GM12875 (cell line): ENCODE results near the gene WWP2.
"Not testable (repeated sequence)": the region's sequence is repeated elsewhere in the genome, so short reads cannot be mapped to it uniquely, and the experiment has no call there.

Experiments
- H3K4me3 ChIP-seq: one replicate; pipeline ENCODE4 v1.5.1; 2011; ENCODE audit warnings: low read depth, low read length, control low read depth
- TF ChIP-seq, protein P1 (sequence below): IDR thresholded peaks from 2 replicates; pipeline ENCODE4 v1.5.1; 2011; ENCODE audit warnings: low read depth, mild to moderate bottlenecking, control low read depth, inconsistent platforms, low read length, moderate library complexity, borderline replicate concordance; ENCODE audit not compliant: insufficient read depth

WWP2 gene

DNA sequence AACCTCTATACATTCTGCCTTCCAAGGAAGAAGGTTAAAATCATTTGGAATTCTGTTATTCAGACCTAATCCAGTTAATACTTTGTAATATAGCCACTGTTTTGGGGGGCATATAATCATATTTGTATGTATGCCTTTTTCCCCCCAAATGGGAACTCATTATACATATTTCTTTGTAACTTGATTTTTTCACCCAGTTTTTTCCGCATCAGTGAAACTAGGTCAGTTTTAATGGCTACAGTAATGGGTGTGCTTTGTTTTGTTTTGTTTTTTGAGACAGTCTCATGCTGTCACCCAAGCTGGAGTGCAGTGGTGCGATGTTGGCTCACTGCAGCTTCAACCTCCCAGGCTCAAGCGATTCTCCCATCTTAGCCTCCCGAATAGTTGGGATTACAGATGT, 54.9 kb downstream of the WWP2 start:
- TF ChIP-seq, protein P1, sequence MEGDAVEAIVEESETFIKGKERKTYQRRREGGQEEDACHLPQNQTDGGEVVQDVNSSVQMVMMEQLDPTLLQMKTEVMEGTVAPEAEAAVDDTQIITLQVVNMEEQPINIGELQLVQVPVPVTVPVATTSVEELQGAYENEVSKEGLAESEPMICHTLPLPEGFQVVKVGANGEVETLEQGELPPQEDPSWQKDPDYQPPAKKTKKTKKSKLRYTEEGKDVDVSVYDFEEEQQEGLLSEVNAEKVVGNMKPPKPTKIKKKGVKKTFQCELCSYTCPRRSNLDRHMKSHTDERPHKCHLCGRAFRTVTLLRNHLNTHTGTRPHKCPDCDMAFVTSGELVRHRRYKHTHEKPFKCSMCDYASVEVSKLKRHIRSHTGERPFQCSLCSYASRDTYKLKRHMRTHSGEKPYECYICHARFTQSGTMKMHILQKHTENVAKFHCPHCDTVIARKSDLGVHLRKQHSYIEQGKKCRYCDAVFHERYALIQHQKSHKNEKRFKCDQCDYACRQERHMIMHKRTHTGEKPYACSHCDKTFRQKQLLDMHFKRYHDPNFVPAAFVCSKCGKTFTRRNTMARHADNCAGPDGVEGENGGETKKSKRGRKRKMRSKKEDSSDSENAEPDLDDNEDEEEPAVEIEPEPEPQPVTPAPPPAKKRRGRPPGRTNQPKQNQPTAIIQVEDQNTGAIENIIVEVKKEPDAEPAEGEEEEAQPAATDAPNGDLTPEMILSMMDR, result no peak
- no peak overlapping the region for H3K4me3 ChIP-seq

DNA sequence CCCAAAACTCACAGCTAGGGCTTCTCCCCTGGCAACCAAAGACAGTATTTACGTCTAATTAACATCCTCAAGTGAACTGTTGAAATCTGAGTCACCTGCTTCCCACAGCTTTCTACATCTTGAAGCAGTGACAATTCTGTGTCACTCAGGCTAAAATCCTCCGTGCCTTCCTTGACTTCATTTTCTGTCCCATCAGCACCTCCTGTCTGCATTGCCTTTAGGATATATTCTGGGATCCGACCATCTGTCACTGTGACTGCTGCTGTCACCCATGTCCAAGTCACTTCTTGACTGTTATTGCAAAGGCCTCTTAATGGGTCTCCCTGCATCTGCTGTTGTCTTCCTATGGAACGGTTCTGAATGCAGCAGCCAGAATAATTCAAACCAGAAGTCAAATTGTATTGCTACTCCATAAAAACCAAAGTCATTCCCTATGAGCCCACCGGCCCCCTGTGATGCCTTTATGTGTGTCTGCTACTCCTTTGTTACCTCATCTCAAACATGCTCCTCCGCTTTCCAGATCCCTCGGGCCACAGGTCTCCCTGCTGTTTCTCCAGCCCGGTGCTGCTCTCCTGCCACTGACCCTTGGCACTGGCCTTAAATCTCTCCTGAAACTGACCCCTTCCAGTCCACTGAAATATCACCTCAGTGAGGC, 56.9 kb downstream of the WWP2 start:
- H3K4me3 ChIP-seq, result no peak overlapping the region
- TF ChIP-seq, protein P1, result no peak

DNA sequence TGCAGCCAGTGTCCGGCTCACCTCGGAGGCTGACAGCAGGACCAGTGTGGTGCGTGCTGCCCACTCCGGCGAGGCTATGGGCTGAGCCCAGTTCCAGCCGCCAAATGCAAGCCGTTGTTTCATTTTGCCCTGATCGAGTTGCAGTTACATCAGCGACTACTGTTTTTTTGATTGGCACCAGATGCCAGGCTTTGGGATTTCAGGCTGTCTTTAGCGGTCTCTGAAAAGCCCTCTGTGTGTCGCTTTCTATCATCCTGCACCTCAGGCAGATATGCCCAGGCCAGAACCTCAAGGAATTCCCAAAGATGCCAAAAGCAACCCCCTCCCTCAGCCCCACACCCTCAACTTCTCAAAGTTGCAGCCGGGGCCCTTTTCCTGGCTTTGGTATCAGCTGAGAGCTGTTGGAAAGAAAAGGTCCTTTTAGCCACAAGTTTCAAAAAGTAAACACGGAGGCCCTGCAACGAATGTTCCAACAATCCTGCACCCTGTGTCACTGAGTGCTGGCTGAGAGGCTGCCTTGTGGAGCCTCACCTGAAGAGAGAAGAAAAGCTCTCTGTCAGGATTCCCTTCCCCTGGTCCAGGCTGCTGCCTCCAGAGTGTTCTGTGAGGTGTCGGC, 58.9 kb downstream of the WWP2 start:
- H3K4me3 ChIP-seq, result no peak overlapping the region
- TF ChIP-seq, protein P1, result no peak

DNA sequence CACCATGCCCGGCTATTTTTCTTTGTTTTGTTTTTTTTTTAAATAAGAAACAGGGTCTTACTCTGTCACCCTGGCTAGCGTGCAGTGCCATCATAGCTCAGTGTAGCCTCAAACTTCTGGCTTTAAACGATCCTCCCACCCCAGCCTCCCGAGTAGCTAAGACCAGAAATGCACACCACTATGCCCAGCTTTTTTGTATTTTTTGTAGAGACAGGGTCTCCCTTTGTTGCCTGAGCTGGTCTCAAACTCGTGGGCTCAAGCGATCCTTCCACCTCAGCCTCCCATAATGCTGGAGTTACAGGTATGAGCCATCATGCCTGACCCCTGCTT, 59.7 kb downstream of the WWP2 start:
- H3K4me3 ChIP-seq, result no peak overlapping the region
- TF ChIP-seq, protein P1, result no peak

DNA sequence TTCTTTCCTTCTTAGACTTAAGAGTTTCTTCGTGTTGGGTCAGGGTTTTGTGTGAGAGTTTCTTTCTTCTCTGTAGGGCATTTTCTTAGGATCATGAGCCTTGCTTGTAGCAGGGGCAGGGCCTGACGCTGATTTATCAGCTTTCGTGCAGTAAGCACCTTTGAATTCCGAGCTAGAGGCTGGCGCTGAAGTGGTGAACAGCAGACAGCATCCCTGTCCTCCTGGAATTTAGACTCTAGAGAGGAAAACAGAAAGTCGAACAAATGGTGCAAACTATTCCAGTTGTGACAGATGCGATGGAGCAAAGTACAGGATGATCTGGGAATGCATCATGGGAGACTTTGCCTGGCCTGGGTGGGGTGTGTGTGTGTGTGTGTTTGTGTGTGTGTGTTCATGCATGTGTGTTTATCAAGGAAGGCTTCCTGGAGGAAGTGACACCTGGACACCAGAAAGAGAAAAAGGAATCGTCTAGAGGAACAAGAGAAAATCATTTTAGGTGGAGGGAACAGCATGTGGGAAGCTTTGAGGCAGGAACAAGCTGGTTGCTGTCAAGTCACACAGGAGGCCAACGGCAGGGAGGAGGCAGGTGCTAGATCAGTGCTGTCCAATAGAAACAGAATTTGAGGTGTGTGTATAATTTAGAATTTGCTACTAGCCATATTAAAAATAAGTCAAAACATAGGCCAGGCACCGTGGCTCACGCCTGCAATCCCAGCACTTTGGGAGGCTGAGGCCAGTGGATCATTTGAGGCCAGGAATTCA, 60.2 kb downstream of the WWP2 start:
- TF ChIP-seq, protein P1, result no peak
- H3K4me3 ChIP-seq, result no peak overlapping the region

DNA sequence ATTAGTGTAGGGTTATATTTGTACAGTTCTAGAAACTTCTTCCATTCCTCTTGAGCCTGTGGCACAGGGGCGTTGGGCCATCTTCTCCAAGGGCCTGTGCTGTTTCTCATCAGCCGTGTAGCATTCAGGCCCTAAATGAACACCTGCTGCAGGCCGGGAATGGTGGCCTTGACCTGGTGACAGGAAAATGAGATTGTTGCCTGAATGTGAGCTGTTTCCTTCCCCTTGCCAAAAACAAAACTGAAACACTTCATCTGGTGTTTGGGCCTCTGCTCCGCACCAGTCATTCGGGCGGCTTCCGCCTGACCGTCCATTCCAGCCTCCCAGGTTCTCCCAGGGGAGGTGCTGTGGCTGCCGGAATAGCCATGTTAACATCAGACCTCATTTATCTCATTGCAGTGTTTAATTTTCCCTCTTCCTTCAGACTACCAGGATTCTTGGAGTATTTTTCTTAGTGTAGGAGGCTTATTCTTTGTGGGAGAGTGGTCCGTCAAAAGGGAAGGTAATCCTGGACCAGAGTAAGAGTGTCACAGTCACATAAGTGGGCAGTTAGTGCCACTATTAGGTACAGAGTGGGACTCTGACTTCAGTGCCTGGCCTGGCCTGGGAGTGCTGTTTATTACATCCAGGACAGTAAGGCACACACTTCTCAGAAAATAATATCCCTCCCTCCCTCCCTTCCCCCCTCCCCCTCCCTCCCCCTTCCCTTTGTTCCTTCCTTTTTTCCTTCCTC, 61.9 kb downstream of the WWP2 start:
- H3K4me3 ChIP-seq, result no peak overlapping the region
- TF ChIP-seq, protein P1, result no peak

DNA sequence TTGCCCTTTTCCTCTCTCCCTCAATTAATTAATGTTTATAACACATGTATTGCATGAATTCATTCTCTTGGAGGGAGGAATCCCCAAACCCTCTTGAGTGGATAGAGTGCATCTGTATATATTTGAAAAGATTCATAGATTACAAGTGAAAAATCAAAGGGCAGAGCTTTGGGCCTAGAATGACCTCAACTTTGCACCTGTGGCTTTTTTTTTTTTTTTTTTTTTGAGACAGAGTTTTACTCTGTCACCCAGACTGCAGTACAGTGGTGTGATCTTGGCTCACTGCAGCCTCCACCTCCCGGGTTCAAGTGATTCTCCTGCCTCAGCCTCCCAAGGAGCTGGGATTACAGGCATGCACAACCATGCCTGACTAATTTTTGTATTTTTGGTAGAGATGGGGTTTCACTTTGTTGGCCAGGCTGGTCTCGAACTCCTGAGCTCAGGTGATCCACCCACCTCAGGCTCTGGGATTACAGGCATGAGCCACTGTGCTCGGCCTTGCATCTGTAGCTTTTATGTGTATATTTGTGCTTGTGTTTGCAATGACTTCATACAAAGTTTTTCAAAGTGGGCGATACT, 62.5 kb downstream of the WWP2 start:
- H3K4me3 ChIP-seq, result not testable (repeated sequence)
